ENCODE data around the gene C2CD4D.

Gene C2CD4D

GRCh38 chr1:151840421-151840820 lies 801 bp upstream of the C2CD4D start:
- Histone ChIP-seq H3K9ac (ENCODE audit: insufficient read length, low read depth) (peak overlapping the region; percentile 92), H3K36me3 (ENCODE audit: insufficient read depth, insufficient read length, low read length) (peaks cover 5% of the 10 kb centered on the region), H3K27me3 (ENCODE audit: insufficient read depth, insufficient read length) (peaks cover 25% of the 10 kb centered on the region), H3K9me3 (ENCODE audit: insufficient read depth, low read length) (no peaks in the 10 kb centered on the region), H3K4me3 (ENCODE audit: insufficient read length, low read depth) (peak overlapping the region; percentile 62), H3K4me1 (ENCODE audit: insufficient read depth, insufficient read length) (peaks cover 6% of the 10 kb centered on the region)
- no peak for TF ChIP-seq ZNF274 (IDR thresholded peaks at IDR 0.05; ENCODE audit: low read depth, low read length)
- no peak for TF ChIP-seq SUZ12 (IDR thresholded peaks at IDR 0.05; ENCODE audit: extremely low read depth, insufficient read depth, insufficient read length)
- no peak for TF ChIP-seq YY1 (IDR thresholded peaks at IDR 0.05; ENCODE audit: insufficient read depth, insufficient read length)
- DNase-seq (ENCODE audit: low read depth, low spot score), result no peak

DNA sequence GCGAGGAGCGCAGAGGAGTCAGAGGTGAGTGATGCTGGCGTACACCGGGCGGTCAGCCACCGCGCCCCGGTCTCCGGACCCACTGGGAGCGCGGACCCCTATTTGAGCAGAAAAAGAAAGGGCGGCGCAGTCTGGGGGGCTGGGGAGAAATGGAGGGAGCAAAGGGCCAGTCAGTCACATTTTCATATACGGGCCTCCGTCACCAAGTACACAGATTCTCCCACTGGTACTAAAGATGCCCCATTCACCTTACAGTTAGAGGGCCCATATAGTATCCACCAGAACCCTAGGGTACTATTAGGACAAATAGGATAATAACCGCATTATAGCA lies 573 bp downstream of the C2CD4D start:
- no peak for DNase-seq (ENCODE audit: low read depth, low spot score)
- Histone ChIP-seq H3K27me3 (ENCODE audit: insufficient read depth, insufficient read length) (peaks cover 25% of the 10 kb centered on the region), H3K9ac (ENCODE audit: insufficient read length, low read depth) (peak overlapping the region; percentile 92), H3K36me3 (ENCODE audit: insufficient read depth, insufficient read length, low read length) (peaks cover 5% of the 10 kb centered on the region), H3K9me3 (ENCODE audit: insufficient read depth, low read length) (no peaks in the 10 kb centered on the region), H3K4me1 (ENCODE audit: insufficient read depth, insufficient read length) (peaks cover 9% of the 10 kb centered on the region), H3K4me3 (ENCODE audit: insufficient read length, low read depth) (peak overlapping the region; percentile 62)
- no peak for TF ChIP-seq YY1 (IDR thresholded peaks at IDR 0.05; ENCODE audit: insufficient read depth, insufficient read length)
- TF ChIP-seq SUZ12 (IDR thresholded peaks at IDR 0.05; ENCODE audit: extremely low read depth, insufficient read depth, insufficient read length), result no peak
- TF ChIP-seq ZNF274 (IDR thresholded peaks at IDR 0.05; ENCODE audit: low read depth, low read length), result no peak

- Histone ChIP-seq H3K9ac (ENCODE audit: insufficient read length, low read depth) (peak overlapping the region; percentile 92), H3K4me3 (ENCODE audit: insufficient read length, low read depth) (peak overlapping the region; percentile 62), H3K9me3 (ENCODE audit: insufficient read depth, low read length) (no peaks in the 10 kb centered on the region), H3K4me1 (ENCODE audit: insufficient read depth, insufficient read length) (peaks cover 12% of the 10 kb centered on the region), H3K27me3 (ENCODE audit: insufficient read depth, insufficient read length) (peaks cover 25% of the 10 kb centered on the region), H3K36me3 (ENCODE audit: insufficient read depth, insufficient read length, low read length) (peaks cover 5% of the 10 kb centered on the region)
- TF ChIP-seq YY1 (IDR thresholded peaks at IDR 0.05; ENCODE audit: insufficient read depth, insufficient read length), result no peak
- peak; percentile 83 for TF ChIP-seq SUZ12 (IDR thresholded peaks at IDR 0.05; ENCODE audit: extremely low read depth, insufficient read depth, insufficient read length)
- DNase-seq (ENCODE audit: low read depth, low spot score), result no peak
These were observed 1.2 kb downstream of the C2CD4D start for GRCh38 chr1:151838222-151839081.

- Histone ChIP-seq H3K9ac (ENCODE audit: insufficient read length, low read depth) (peak overlapping the region; percentile 92), H3K36me3 (ENCODE audit: insufficient read depth, insufficient read length, low read length) (peaks cover 3% of the 10 kb centered on the region), H3K9me3 (ENCODE audit: insufficient read depth, low read length) (no peaks in the 10 kb centered on the region), H3K27me3 (ENCODE audit: insufficient read depth, insufficient read length) (peaks cover 25% of the 10 kb centered on the region), H3K4me1 (ENCODE audit: insufficient read depth, insufficient read length) (peaks cover 12% of the 10 kb centered on the region), H3K4me3 (ENCODE audit: insufficient read length, low read depth) (peak overlapping the region; percentile 62)
- no peak for DNase-seq (ENCODE audit: low read depth, low spot score)
- TF ChIP-seq YY1 (IDR thresholded peaks at IDR 0.05; ENCODE audit: insufficient read depth, insufficient read length) (no peak), SUZ12 (IDR thresholded peaks at IDR 0.05; ENCODE audit: extremely low read depth, insufficient read depth, insufficient read length) (no peak), ZNF274 (IDR thresholded peaks at IDR 0.05; ENCODE audit: low read depth, low read length) (no peak)
These were observed 1.8 kb downstream of the C2CD4D start for GRCh38 chr1:151837884-151838221.

- H3K27me3 ChIP-seq (ENCODE audit: insufficient read depth, insufficient read length), result peaks cover 25% of the 10 kb centered on the region
- H3K9me3 ChIP-seq (ENCODE audit: insufficient read depth, low read length), result no peaks in the 10 kb centered on the region
- H3K9ac ChIP-seq (ENCODE audit: insufficient read length, low read depth), result no peak overlapping the region
- H3K36me3 ChIP-seq (ENCODE audit: insufficient read depth, insufficient read length, low read length), result peaks cover 3% of the 10 kb centered on the region
- peaks cover 16% of the 10 kb centered on the region for H3K4me1 ChIP-seq (ENCODE audit: insufficient read depth, insufficient read length)
- H3K4me3 ChIP-seq (ENCODE audit: insufficient read length, low read depth), result no peak overlapping the region
- no peak for TF ChIP-seq YY1 (IDR thresholded peaks at IDR 0.05; ENCODE audit: insufficient read depth, insufficient read length)
- no peak for TF ChIP-seq ZNF274 (IDR thresholded peaks at IDR 0.05; ENCODE audit: low read depth, low read length)
- TF ChIP-seq SUZ12 (IDR thresholded peaks at IDR 0.05; ENCODE audit: extremely low read depth, insufficient read depth, insufficient read length), result no peak
- no peak for DNase-seq (ENCODE audit: low read depth, low spot score)
These were observed 2.4 kb downstream of the C2CD4D start for GRCh38 chr1:151837197-151837596.

DNA sequence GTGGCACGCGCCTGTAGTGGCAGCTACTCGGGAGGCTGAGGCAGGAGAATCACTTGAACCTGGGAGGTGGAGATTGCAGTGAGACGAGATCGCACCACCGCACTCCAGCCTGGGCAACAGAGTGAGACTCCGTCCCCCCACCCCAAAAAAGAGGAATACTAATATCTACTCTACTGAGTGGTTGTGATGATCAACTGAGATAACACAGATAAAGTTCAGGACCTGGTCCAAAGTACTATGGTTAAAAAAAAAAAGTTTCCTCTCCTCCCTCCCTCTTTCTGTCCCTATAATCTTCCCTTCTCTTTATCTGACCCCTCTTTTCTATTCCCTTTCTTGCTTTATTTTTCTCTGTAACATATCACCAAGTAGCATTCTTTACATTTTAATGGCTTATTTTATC lies 4.0 kb downstream of the C2CD4D start:
- H3K4me1 ChIP-seq (ENCODE audit: insufficient read depth, insufficient read length), result peaks cover 25% of the 10 kb centered on the region
- H3K9ac ChIP-seq (ENCODE audit: insufficient read length, low read depth), result no peak overlapping the region
- no peak for DNase-seq (ENCODE audit: low read depth, low spot score)
- peaks cover 25% of the 10 kb centered on the region for H3K27me3 ChIP-seq (ENCODE audit: insufficient read depth, insufficient read length)
- no peak overlapping the region for H3K4me3 ChIP-seq (ENCODE audit: insufficient read length, low read depth)
- TF ChIP-seq YY1 (IDR thresholded peaks at IDR 0.05; ENCODE audit: insufficient read depth, insufficient read length) (no peak), SUZ12 (IDR thresholded peaks at IDR 0.05; ENCODE audit: extremely low read depth, insufficient read depth, insufficient read length) (no peak), ZNF274 (IDR thresholded peaks at IDR 0.05; ENCODE audit: low read depth, low read length) (no peak)
- no peaks in the 10 kb centered on the region for H3K9me3 ChIP-seq (ENCODE audit: insufficient read depth, low read length)
- no peaks in the 10 kb centered on the region for H3K36me3 ChIP-seq (ENCODE audit: insufficient read depth, insufficient read length, low read length)

DNA sequence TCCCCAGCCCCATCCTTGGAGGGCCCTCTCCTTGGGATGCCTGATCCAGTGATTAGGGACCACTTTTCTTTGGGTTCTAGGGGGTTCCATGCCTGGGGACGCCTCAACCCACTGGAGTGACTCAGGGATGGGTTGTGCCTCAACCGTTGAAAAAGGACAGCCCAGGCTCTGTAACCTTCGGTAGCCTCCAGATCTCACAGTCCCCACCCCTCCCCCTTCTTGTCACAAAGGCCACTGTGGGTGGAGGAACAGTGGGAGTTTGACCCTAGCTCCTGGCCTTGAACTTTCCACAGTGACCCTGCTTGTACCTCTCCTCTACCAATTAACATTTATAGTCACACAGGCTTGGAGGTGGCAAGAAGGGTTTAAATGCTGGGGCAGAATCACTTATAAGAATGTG lies 5.4 kb downstream of the C2CD4D start:
- Histone ChIP-seq H3K4me3 (ENCODE audit: insufficient read length, low read depth) (no peak overlapping the region), H3K9me3 (ENCODE audit: insufficient read depth, low read length) (no peaks in the 10 kb centered on the region), H3K9ac (ENCODE audit: insufficient read length, low read depth) (no peak overlapping the region), H3K27me3 (ENCODE audit: insufficient read depth, insufficient read length) (peaks cover 22% of the 10 kb centered on the region), H3K4me1 (ENCODE audit: insufficient read depth, insufficient read length) (peaks cover 35% of the 10 kb centered on the region), H3K36me3 (ENCODE audit: insufficient read depth, insufficient read length, low read length) (no peaks in the 10 kb centered on the region)
- DNase-seq (ENCODE audit: low read depth, low spot score), result no peak
- TF ChIP-seq YY1 (IDR thresholded peaks at IDR 0.05; ENCODE audit: insufficient read depth, insufficient read length) (no peak), ZNF274 (IDR thresholded peaks at IDR 0.05; ENCODE audit: low read depth, low read length) (no peak), SUZ12 (IDR thresholded peaks at IDR 0.05; ENCODE audit: extremely low read depth, insufficient read depth, insufficient read length) (no peak)
